Measurements from ENCODE around the gene PTPN23.
"Not testable (repeated sequence)": the region's sequence is repeated elsewhere in the genome, so short reads cannot be mapped to it uniquely, and the experiment has no call there.

PTPN23 gene

GRCh38 chr3:47355010-47355409, 25.8 kb upstream of the PTPN23 start:
- DNase-seq: no peak
- Histone ChIP-seq H3K9me3 (ENCODE audit: control insufficient read depth, low read length) (peaks cover 25% of the 10 kb centered on the region), H2AK5ac (ENCODE audit: low read length, severe bottlenecking) (no peak overlapping the region), H2BK15ac (ENCODE audit: low read depth, poor library complexity, severe bottlenecking) (no peak overlapping the region), H2BK120ac (ENCODE audit: low read depth, low read length) (no peak overlapping the region), H3K36me3 (ENCODE audit: control insufficient read depth in 1 of 2, insufficient read depth in 2 of 2, low read depth in 1 of 2, low read length in 2 of 2) (peaks cover 0 to 3% of the 10 kb centered on the region in 2 experiments), H2AFZ (ENCODE audit: low read depth, low read length) (no peak overlapping the region), H3K79me1 (replicated peaks; ENCODE audit: low read length, poor library complexity, severe bottlenecking) (no peaks in the 10 kb centered on the region), H3K27me3 (ENCODE audit: control insufficient read depth in 1 of 2, insufficient read depth in 1 of 2, low read length in 2 of 2) (no peaks in the 10 kb centered on the region), H3K14ac (ENCODE audit: low read length in 2 of 2) (no peak overlapping the region), H2BK5ac (ENCODE audit: low read depth, low read length, poor library complexity, severe bottlenecking) (no peak overlapping the region), H2BK12ac (ENCODE audit: low read length in 2 of 2) (no peak overlapping the region), H3K23ac (ENCODE audit: low read length in 2 of 2) (no peak overlapping the region), H3K18ac (ENCODE audit: low read depth in 1 of 2, low read length in 2 of 2) (no peak overlapping the region), H3K9ac (ENCODE audit: low read length) (no peak overlapping the region), H3K4me2 (ENCODE audit: low read length, poor library complexity, severe bottlenecking) (no peak overlapping the region), H4K91ac (ENCODE audit: low read length) (no peak overlapping the region), H3K27ac (ENCODE audit: low read length, poor library complexity, severe bottlenecking) (no peak overlapping the region), H3K4me1 (ENCODE audit: control insufficient read depth, insufficient read depth, low read depth, low read length) (no peaks in the 10 kb centered on the region), H4K8ac (ENCODE audit: low read length) (no peak overlapping the region), H3K4me3 (ENCODE audit: insufficient read depth in 1 of 2, low read depth in 1 of 2, low read length in 2 of 2) (no peak overlapping the region), H3K4ac (ENCODE audit: low read depth in 1 of 2, low read length in 2 of 2) (no peak overlapping the region)
- 94% methylated on average over 3 of the region's 3 CpGs for WGBS

GRCh38 chr3:47356201-47356600, 24.6 kb upstream of the PTPN23 start:
- no peak overlapping the region for H2AK5ac ChIP-seq (ENCODE audit: low read length, severe bottlenecking)
- H3K9ac ChIP-seq (ENCODE audit: low read length): no peak overlapping the region
- H2BK5ac ChIP-seq (ENCODE audit: low read depth, low read length, poor library complexity, severe bottlenecking): no peak overlapping the region
- 98% methylated on average over 31 of the region's 31 CpGs for WGBS
- H3K23ac ChIP-seq (ENCODE audit: low read length in 2 of 2): no peak overlapping the region
- no peak overlapping the region for H3K27ac ChIP-seq (ENCODE audit: low read length, poor library complexity, severe bottlenecking)
- no peak overlapping the region for H3K14ac ChIP-seq (ENCODE audit: low read length in 2 of 2)
- no peak overlapping the region for H3K18ac ChIP-seq (ENCODE audit: low read depth in 1 of 2, low read length in 2 of 2)
- H2BK12ac ChIP-seq (ENCODE audit: low read length in 2 of 2): no peak overlapping the region
- no peak overlapping the region for H3K4me2 ChIP-seq (ENCODE audit: low read length, poor library complexity, severe bottlenecking)
- H2BK120ac ChIP-seq (ENCODE audit: low read depth, low read length): no peak overlapping the region
- no peaks in the 10 kb centered on the region for H3K27me3 ChIP-seq (ENCODE audit: control insufficient read depth in 1 of 2, insufficient read depth in 1 of 2, low read length in 2 of 2)
- no peaks in the 10 kb centered on the region for H3K4me1 ChIP-seq (ENCODE audit: control insufficient read depth, insufficient read depth, low read depth, low read length)
- H3K4ac ChIP-seq (ENCODE audit: low read depth in 1 of 2, low read length in 2 of 2): no peak overlapping the region
- no peak overlapping the region for H4K8ac ChIP-seq (ENCODE audit: low read length)
- DNase-seq: no peak
- no peak overlapping the region for H2BK15ac ChIP-seq (ENCODE audit: low read depth, poor library complexity, severe bottlenecking)
- no peak overlapping the region for H3K4me3 ChIP-seq (ENCODE audit: insufficient read depth in 1 of 2, low read depth in 1 of 2, low read length in 2 of 2)
- H3K36me3 ChIP-seq (ENCODE audit: control insufficient read depth in 1 of 2, insufficient read depth in 2 of 2, low read depth in 1 of 2, low read length in 2 of 2): peaks cover 0 to 3% of the 10 kb centered on the region in 2 experiments
- H4K91ac ChIP-seq (ENCODE audit: low read length): no peak overlapping the region
- no peak overlapping the region for H2AFZ ChIP-seq (ENCODE audit: low read depth, low read length)
- H3K9me3 ChIP-seq (ENCODE audit: control insufficient read depth, low read length): peaks cover 29% of the 10 kb centered on the region
- no peaks in the 10 kb centered on the region for H3K79me1 ChIP-seq (replicated peaks; ENCODE audit: low read length, poor library complexity, severe bottlenecking)

- H2AK5ac ChIP-seq (ENCODE audit: low read length, severe bottlenecking): no peak overlapping the region
- H2BK12ac ChIP-seq (ENCODE audit: low read length in 2 of 2): no peak overlapping the region
- no peaks in the 10 kb centered on the region for H3K4me1 ChIP-seq (ENCODE audit: control insufficient read depth, insufficient read depth, low read depth, low read length)
- no peak for DNase-seq
- H4K8ac ChIP-seq (ENCODE audit: low read length): no peak overlapping the region
- H3K27me3 ChIP-seq (ENCODE audit: control insufficient read depth in 1 of 2, insufficient read depth in 1 of 2, low read length in 2 of 2): no peaks in the 10 kb centered on the region
- H2BK15ac ChIP-seq (ENCODE audit: low read depth, poor library complexity, severe bottlenecking): no peak overlapping the region
- 71% methylated on average over 1 of the region's 1 CpG for WGBS
- H3K18ac ChIP-seq (ENCODE audit: low read depth in 1 of 2, low read length in 2 of 2): no peak overlapping the region
- H4K91ac ChIP-seq (ENCODE audit: low read length): no peak overlapping the region
- H3K79me1 ChIP-seq (replicated peaks; ENCODE audit: low read length, poor library complexity, severe bottlenecking): no peaks in the 10 kb centered on the region
- no peak overlapping the region for H3K14ac ChIP-seq (ENCODE audit: low read length in 2 of 2)
- H3K23ac ChIP-seq (ENCODE audit: low read length in 2 of 2): no peak overlapping the region
- H3K27ac ChIP-seq (ENCODE audit: low read length, poor library complexity, severe bottlenecking): no peak overlapping the region
- no peak overlapping the region for H2AFZ ChIP-seq (ENCODE audit: low read depth, low read length)
- H3K9ac ChIP-seq (ENCODE audit: low read length): no peak overlapping the region
- H3K4me2 ChIP-seq (ENCODE audit: low read length, poor library complexity, severe bottlenecking): no peak overlapping the region
- H3K9me3 ChIP-seq (ENCODE audit: control insufficient read depth, low read length): peaks cover 29% of the 10 kb centered on the region
- H3K36me3 ChIP-seq (ENCODE audit: control insufficient read depth in 1 of 2, insufficient read depth in 2 of 2, low read depth in 1 of 2, low read length in 2 of 2): peaks cover 0 to 3% of the 10 kb centered on the region in 2 experiments
- H3K4me3 ChIP-seq (ENCODE audit: insufficient read depth in 1 of 2, low read depth in 1 of 2, low read length in 2 of 2): peak overlapping the region in 1 of 2 experiments; percentile 18
- no peak overlapping the region for H2BK120ac ChIP-seq (ENCODE audit: low read depth, low read length)
- H3K4ac ChIP-seq (ENCODE audit: low read depth in 1 of 2, low read length in 2 of 2): no peak overlapping the region
- no peak overlapping the region for H2BK5ac ChIP-seq (ENCODE audit: low read depth, low read length, poor library complexity, severe bottlenecking)
Observed at GRCh38 chr3:47359323-47359722, 21.5 kb upstream of the PTPN23 start.

GRCh38 chr3:47360110-47360517, 20.7 kb upstream of the PTPN23 start:
- not testable (repeated sequence) for H2BK15ac ChIP-seq (ENCODE audit: low read depth, poor library complexity, severe bottlenecking); H3K4me2 ChIP-seq (ENCODE audit: low read length, poor library complexity, severe bottlenecking); H3K14ac ChIP-seq (ENCODE audit: low read length in 2 of 2); H2AK5ac ChIP-seq (ENCODE audit: low read length, severe bottlenecking); H2BK5ac ChIP-seq (ENCODE audit: low read depth, low read length, poor library complexity, severe bottlenecking); H2BK120ac ChIP-seq (ENCODE audit: low read depth, low read length); H3K27ac ChIP-seq (ENCODE audit: low read length, poor library complexity, severe bottlenecking); H3K36me3 ChIP-seq (ENCODE audit: control insufficient read depth in 1 of 2, insufficient read depth in 2 of 2, low read depth in 1 of 2, low read length in 2 of 2); H4K8ac ChIP-seq (ENCODE audit: low read length); H3K23ac ChIP-seq (ENCODE audit: low read length in 2 of 2); H3K9ac ChIP-seq (ENCODE audit: low read length); H3K27me3 ChIP-seq (ENCODE audit: control insufficient read depth in 1 of 2, insufficient read depth in 1 of 2, low read length in 2 of 2); H3K18ac ChIP-seq (ENCODE audit: low read depth in 1 of 2, low read length in 2 of 2); H2BK12ac ChIP-seq (ENCODE audit: low read length in 2 of 2); H3K4me1 ChIP-seq (ENCODE audit: control insufficient read depth, insufficient read depth, low read depth, low read length); H3K4ac ChIP-seq (ENCODE audit: low read depth in 1 of 2, low read length in 2 of 2); H3K79me1 ChIP-seq (replicated peaks; ENCODE audit: low read length, poor library complexity, severe bottlenecking); H2AFZ ChIP-seq (ENCODE audit: low read depth, low read length); DNase-seq; H4K91ac ChIP-seq (ENCODE audit: low read length)
- 83% methylated on average over 4 of the region's 4 CpGs for WGBS
- peaks cover 29% of the 10 kb centered on the region for H3K9me3 ChIP-seq (ENCODE audit: control insufficient read depth, low read length)
- H3K4me3 ChIP-seq (ENCODE audit: insufficient read depth in 1 of 2, low read depth in 1 of 2, low read length in 2 of 2): peak overlapping the region in 1 of 2 experiments; percentile 18

Measured in mesenchymal stem cell (in vitro differentiated cells and primary cell).